Stimulated activated CD4-positive, alpha-beta T cell treated with anti-CD3 and anti-CD28 coated beads, Interleukin-12 subunit alpha, Interleukin-12 subunit beta, amount 100 ng/mL, for 48 hours (primary cell): Measurements from ENCODE around the gene GALM.
A peak's percentile ranks its signal among the peaks of the same experiment; 100 is the strongest.
"Not testable (repeated sequence)": the region's sequence is repeated elsewhere in the genome, so short reads cannot be mapped to it uniquely, and the experiment has no call there.

ENCODE experiments used
- DNase-seq, 3 donors: peaks; one replicate each; pipeline ENCODE4 v3.0.0-alpha.2; 2020; ENCODE audit warnings: low read depth in 2 of 3, low spot score in 1 of 3

Gene GALM

DNA sequence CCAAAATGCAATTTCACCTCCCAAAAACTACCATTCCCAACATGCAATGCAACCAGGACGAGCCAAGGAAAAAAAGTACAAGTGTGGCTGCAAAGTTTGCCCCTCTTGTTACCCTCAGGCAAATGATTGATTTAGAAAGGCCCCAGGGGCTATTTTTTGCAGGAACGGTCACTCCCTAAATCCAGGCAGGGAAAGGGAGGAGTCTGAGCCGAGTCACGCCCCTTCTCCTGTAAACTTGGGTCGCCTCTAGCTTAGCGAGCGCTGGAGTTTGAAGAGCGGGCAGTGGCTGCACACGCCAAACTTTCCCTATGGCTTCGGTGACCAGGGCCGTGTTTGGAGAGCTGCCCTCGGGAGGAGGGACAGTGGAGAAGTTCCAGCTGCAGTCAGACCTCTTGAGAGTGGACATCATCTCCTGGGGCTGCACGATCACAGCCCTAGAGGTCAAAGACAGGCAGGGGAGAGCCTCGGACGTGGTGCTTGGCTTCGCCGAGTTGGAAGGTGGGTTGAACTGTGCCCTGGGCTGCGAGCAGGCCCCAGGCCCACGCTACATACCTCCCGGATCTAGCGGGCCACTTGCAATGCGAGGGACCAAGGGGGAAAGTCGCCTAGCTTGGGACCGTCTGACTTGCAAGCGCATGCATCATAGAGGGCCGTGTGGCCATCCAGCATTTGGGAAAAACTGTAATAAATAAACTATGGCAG, at the start of gene GALM:
GALM (plus strand) TSS at position 261 of the 702 bp plus-strand sequence; CDS start at position 309, 48 bp downstream.
- DNase-seq, result peak; percentile 31 to 59 (median 53)

DNA sequence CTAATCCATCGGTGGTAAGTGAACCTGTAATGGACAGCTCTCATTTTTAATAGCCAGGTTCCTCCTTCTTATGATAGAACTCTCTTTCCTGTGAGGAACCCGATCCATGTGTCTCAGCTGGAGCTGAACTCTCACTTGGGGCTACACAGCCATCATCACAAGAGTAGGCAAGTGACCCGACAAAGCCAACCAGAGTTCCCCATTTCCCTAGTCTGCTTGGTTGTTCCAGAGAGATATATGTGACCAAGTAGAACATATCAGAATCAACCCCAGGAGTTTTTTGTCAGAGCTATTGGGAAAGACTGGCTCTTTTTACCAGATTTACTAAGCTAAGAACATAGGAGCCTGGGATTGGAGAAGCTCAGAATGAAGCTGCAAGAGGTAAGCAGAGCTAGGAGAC, 48.6 kb upstream of the GALM start:
- no peak for DNase-seq

DNA sequence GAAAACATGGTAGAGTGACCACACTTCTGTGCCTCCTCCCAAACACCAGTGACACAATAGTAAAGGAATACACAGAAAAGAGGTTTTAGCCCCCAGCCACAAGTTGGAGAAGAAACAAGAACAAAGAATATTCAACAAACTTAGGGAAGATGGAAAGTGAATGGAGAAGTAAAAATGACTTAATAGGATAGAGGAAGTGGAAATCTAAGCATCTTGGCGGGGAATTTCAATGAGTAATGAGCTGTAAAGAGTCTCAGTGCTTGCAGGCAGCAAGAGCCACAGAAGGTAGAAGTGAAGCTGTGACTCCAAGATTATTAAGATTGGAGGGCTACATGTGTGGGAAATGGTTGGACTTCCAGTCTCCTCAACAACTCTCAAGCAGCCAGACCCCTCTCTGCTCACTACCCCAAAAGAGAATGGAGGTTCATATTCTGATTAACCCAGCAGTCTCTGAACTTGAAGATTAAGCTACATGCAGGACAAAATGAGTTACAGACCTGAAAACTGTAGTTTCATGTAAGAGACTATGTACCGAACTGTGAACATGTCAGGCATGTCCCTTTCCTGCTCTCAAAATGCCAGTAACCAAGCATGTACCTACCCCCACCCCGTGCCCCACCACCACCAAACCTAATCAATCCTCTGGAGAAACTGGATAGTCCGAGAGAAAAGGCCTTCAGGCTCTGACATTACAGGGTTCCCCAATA, 46.3 kb upstream of the GALM start:
- DNase-seq, result no peak

DNA sequence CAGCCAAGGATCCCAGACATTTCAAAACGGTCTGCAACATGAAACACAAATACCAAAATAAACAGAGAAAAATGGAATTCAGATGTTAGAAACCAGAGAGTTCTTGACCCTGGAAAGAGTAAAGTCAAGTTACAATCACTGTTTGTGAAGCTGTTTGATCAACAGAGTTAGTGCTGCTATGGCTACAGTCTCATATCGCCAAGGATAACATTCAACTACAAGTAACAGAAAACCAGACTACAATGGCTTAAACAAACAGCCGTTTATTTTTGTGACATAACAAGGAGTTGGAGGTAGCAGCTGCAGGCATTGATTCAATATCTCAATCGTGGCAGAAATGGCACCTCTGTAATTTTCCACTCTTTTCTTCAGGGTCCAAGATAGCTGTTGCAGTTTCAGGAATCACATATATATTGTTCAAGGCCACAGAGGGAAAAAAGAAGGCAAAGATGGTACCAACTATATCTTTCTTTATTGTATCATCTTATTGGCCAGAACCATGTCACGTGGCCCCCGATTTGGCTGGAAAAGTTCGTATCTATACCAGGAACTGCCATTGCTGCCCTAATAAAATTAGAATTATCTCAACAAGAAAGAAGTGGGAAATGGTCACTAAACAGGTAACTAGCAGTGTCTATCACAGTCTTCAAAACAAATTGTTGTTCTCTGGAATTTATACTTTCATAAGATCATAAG, 45.5 kb upstream of the GALM start:
- DNase-seq, result no peak

DNA sequence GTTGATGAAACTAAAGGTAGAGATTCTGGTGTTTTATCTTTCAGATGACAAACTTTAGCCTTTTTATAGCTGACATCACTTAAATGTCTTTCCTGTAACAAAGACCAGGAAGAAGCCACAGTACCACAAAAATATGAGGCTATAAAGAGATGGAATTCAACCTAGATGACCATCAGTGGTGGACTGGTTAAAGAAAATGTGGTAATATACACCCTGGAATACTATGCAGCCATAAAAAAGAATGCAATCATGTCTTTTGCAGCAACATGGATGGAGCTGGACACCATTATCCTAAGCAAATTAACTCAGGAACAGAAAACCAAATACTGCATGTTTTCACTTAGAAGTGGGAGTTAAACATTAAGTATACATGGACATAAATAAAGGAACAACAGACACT, 44.9 kb upstream of the GALM start:
- no peak for DNase-seq

DNA sequence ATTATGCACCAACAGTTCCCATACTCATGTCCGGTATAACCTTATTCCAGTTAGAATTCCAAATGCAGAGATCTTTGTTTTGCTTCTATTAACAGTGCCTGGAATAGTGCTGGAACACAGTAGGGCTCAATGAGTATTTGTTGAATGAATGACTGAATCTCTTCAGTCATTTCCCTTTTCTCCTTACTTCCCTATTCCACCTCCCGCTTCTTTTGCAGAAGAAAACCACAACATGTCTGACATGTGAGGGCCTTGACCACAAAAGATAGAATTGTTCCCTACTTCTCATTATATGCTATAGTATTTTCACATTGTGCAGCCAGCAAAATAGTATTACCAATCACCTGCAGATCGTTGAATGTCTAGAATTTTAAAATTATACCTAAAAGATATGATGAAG, 43.7 kb upstream of the GALM start:
- DNase-seq, result no peak

DNA sequence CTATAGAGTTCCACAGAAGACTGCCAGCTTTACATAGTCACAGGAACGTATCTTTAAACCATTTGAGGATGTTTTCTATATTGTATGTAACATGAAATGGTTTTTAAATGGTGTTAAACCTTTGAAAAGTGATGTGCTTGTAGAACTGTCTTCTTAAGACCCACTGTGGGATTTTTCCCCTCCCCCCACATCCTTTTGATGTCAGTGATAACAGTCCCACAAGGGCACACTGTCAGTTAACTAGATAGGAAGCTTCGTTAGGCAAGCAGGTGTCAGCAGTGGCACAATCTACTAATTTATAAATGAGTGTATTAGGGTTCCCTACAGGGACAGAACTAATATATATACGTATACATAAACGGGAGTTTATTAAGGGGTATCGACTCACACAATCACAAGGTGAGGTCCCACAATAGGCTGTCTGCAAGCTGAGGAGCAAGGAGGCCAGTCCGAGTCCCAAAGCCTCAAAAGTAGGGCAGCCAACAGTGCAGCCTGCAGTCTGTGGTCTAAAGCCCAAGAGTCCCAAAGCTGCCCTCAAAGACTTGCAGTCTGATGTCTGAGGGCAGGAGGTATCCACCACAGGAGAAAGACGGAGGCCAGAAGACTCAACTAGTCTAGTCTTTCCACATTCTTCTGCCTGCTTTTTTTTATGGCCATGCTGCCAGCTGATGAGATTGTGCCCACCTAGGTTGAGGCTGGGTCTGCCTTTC, 39.4 kb upstream of the GALM start:
- no peak for DNase-seq

DNA sequence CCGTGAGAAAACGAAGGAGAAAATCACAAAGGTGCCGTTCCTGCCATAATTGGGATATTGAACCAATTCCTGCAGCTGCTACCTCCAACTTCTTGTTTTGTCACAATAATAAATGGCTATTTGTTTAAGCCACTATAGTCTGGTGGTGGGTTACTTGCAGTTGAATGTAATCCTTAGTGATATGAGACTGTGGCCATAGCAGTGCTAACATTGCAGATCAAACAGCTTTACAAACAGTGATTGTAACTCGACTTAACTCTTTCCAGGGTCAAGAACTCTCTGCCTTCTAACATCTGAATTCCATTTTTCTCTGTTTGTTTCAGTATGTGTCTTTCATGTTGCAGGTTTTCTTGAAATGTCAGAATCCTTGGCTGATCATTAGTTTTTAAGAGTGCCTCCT, 38.5 kb upstream of the GALM start:
- no peak for DNase-seq

DNA sequence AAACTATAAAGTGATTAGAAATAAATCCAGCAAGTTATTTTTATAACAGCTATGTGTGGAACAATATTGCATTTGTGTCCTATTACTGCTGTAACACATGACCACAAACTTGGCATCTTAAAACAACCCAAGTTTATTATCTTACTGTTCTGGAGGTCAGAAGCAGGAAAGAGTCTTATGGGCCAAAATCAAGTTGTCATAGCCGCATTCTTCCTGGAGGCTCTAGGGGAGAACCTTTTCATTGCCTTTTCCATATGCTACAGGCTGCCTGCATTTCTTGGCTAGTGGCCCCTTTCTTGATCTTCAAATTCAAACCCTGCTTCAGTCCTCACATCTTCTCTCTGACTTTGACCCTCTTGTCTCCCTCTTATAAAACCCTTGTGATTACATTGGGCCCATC, 36.2 kb upstream of the GALM start:
- DNase-seq, result no peak

DNA sequence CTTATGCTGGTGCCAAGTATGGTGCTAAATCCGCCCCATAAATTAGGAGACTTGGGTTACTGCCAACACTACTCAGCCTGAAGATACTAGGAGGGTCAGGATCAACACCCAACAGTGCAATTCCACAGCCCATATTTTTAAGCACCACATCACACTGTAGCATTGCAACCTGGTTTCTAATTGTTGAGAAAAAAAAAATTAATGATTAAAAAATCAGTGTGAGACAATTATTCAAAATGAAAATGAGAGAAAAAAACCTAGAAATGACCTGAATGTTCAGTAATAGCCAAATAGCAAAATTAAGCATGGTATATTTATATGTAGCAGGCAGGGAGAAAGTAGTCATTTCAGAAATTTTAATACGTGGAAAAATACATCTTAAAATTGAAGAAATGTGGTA, 33.9 kb upstream of the GALM start:
- DNase-seq, result no peak

DNA sequence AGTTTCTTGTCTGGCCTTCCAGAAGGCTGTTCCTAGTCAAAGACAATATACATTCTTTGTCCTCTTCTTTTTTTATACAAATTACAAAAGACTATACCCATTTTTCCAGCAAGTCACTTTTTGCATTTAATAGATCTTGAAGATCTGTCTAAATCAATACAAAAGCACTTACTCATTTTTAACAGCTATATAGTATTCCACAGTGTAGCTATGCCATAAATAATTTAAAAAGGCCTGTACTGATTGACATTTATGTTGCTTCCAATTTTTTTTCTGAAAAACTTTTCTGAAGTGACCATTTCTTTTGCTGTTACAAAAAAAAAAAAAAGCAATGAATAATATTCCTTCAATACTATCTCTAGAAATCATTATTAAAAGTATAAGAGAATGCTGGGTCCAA, 32.9 kb upstream of the GALM start:
- no peak for DNase-seq

DNA sequence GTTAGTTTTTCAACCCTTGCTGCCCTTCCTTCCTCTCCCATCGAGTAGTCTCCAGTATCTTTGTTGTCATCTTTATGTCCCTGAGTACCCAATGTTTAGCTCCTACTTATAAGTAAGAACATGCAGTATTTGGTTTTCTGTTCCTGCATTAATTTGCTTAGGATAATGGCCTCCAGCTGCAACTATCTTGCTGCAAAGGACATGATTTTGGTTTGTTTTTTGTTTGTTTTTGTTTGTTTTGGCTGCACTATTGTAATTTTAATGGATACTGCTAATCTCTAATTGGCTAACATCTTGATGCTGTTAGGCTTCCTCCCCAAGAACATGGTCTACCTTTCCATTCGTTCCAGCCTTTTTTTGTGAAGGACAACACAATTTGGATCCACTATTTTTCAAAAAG, 32.0 kb upstream of the GALM start:
- no peak for DNase-seq

DNA sequence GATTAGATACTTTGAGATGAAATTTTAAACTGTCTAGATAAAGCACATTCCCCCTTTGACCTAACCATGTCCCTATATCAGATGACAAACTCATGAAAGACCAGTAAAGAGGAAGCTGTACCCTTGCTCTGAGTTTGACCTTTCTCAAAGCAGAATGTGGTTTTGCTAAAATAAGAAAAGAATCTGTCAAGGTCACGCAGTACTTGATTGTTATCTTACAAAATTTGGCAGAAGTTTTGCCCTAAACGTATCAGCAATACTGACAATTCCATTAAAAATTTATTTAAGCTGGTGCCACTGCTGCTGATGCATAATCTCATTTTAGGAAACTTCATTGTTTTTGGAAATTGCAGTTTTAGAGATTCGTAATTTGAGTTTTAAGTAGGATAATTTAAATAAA, 31.2 kb upstream of the GALM start:
- no peak for DNase-seq

DNA sequence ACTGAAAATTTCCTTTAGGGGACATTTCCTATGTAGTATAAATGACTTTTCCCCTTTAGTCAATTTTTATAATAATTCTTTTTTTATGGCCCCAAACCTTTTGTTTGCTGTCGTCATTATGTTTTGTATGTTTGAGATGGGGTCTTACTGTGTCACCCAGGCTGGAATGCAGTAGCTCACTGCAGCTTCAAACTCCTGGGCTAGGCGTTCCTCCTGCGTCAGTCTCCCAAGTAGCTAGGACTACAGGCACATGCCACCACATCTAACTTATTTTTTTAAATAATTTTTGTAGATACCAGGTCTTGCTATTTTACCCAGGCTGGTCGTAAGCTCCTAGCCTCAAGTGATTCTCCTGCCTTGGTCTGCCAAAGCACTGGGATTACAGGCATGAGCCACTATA, 30.8 kb upstream of the GALM start:
- DNase-seq, result no peak

DNA sequence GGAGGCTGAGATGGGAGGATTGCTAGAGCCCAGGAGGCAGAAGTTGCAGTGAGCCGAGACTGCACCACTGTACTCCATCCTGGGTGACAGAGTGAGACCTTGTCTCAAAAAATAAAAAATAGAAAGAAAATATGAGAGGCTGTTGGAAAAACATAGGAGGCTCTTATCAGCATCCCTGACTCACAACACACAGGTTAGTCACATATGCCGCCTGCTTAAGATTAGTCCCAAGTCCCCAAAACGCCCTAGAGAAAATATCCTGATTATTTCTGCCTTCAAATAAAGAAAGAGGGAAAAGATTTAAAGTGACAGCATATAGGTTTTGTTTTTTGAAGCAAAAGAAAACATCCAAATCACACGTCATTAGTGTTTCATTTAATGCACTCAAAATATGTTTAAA, 29.8 kb upstream of the GALM start:
- DNase-seq, result no peak

DNA sequence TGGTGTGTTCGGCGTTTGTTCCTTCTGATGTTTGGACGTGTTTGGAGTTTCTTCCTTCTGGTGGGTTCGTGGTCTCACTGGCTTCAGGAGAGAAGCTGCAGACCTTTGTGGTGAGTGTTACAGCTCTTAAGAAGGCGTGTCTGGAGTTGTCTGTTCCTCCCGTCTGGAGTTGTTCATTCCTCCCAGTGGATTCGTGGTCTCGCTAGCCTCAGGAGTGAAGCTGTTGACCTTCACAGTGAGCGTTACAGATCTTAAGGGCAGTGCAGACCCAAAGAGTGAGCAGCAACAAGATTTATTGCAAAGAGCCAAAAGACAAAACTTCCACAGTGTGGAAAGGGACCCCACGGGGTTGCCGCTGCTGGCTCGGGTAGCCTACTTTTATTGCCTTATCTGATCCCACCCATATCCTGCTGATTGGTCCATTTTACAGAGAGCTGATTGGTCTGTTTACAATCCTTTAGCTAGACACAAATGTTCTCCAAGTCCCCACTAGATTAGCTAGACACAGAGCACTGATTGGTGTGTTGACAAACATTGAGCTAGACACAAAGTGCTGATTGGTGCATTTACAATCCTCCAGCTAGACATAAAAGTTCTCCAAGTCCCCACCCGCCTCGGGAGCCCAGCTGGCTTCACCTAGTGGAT, 23.4 kb upstream of the GALM start:
- DNase-seq, result not testable (repeated sequence)

DNA sequence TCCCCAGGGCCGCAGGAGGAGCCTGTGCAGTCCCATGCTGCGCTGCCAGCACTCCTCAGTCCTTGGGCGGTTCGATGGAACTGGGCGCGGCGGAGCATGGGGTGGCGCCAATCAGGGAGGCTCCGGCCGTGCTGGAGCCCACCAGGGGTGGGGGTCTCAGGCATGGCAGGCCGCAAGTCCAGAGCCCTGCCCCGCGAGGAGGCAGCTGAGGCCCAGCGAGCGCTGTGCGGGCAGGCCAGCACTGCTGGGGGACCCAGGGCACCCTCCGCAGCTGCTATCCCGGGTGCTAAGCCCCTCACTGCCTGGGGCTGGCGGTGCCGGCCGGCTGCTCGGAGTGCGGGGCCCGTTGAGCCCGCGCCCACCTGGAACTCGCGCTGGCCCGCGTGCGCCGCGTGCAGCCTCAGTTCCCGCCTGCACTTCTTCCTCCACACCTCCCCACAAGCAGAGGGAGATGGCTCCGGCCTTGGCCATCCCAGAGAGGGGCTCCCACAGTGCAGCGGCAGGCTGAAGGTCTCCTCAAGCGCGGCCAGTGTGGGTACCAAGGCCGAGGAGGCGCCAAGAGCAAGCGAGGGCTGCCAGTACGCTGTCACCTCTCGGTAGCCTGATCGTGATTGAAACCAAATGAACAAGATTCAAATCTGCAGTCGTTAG, 22.8 kb upstream of the GALM start:
- DNase-seq, result no peak

DNA sequence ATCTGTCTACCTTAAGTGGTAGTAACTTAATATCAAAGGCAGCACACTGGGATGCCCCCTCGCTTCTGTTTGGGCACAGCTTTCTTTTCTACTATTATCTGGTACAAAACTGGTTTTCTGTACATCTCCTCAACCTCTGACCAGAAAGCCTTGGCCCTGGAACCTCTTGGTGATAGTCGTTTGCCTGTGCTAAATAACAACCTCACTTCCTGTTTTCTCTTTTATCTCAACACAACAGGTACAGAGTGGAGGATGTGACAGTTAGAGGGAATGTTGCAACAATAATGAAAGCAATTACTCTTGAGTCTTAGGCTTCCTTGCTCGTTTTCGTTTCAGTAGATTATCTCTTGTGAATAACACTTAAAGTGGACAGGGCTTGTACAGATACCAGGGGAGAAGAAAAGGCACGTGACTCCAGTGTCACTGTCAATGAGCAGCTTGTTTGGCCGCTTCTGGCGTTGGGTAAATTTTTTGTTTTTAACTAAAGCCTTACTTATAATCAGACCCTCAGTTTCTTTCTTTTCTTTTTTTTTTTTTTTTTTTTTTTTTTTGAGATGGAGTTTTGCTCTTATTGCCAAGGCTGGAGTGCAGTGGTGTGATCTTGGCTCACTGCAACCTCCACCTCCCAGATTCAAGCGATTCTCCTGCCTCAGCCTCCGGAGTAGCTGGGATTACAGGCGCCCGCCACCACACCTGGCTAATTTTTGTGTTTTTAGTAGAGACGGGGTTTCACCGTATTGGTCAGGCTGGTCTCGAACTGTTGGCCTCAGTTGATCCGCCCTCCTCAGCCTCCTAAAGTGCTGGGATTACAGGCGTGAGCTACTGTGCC, 22.0 kb upstream of the GALM start:
- DNase-seq, result not testable (repeated sequence)

DNA sequence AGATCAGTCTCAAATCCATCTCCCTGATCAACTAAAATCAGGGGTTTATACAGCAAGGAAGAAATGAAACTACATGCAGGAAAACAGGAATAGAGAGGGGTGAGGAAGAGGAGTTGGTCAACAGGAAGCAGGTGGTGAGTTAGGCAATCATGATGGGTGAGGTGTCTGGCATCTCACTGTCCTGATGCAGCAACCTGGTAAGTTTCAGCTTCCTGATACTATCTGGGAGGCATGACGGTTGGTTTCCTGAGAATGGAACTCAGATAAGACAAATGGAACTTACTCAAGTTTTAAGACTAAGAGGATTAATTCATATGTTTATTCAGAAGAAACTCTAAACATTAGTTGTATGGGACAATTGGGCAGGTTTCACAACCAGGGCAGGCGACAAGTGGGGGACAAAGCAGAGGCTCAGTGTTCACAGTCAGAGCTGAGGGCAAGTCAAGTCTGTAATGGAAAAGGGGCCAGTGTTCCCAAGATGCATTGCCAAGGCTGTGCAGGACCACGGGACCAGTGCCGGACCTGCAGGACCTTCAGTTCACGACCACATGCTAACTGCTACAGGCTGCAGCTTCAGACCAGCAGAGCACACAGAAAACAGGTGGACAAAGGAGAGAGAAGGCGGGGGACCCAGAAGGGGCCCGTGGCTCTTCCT, 17.7 kb upstream of the GALM start:
- no peak for DNase-seq
